GM18499 (cell line): Measurements from ENCODE around the gene LAPTM4A.

Experiments
- ATAC-seq: cut with Tn5 transposase; IDR thresholded peaks from one replicate; pipeline ENCODE4 v1.9.1; 2021; ENCODE audit warnings: moderate number of reproducible peaks; ENCODE audit not compliant: insufficient read depth, unreplicated experiment

The LAPTM4A gene

GRCh38 chr2:19989667-19990415, 61.6 kb downstream of the LAPTM4A start, which contains the start of gene WDR35:
TSS of gene WDR35 (minus strand) at chr2:19990105. CDS start at chr2:19990015, 90 bp downstream.
- ATAC-seq, result peak; percentile 62

- ATAC-seq, result no peak
These were observed 62.1 kb downstream of the LAPTM4A start for GRCh38 chr2:19989342-19989666.

GRCh38 chr2:19988600-19988999, 62.8 kb downstream of the LAPTM4A start:
- ATAC-seq, result no peak

GRCh38 chr2:19987936-19988335, 63.5 kb downstream of the LAPTM4A start:
- peak; percentile 72 for ATAC-seq
